Right lobe of liver (tissue), 4 donors: Measurements from ENCODE around the gene MAN1B1.

Source experiments
- CTCF ChIP-seq, 4 donors: fragments of 200-600 bp in 3 of 4; fragments of 450-650 bp in 1 of 4; IDR thresholded peaks; one replicate each; pipeline versions ENCODE4 v1.5.1 to v1.8.0; 2016 to 2022; ENCODE audit warnings: antibody characterized with exemption in 4 of 4, mild to moderate bottlenecking in 2 of 4
- POLR2A ChIP-seq: fragments of 450-650 bp; IDR thresholded peaks from one replicate; pipeline ENCODE4 v1.6.1; 2017; ENCODE audit warnings: antibody characterized with exemption, mild to moderate bottlenecking
- donor health status: DM: no; HTN: no; CAD: no.
- donor health status: DM: no; HTN: no; CAD: no.
- donor health status: DM: no; HTN: yes; CAD: no.

- TF ChIP-seq CTCF (IDR thresholded peaks at IDR 0.05) (peak; percentile 76 to 81 (median 78)), POLR2A (no peak)
Measured at GRCh38 chr9:137067860-137068538, 18.8 kb upstream of the MAN1B1 start.
